ENCODE measurements around the gene GPR137.

Gene GPR137

GRCh38 chr11:64283092-64283491 is 2.6 kb upstream of the GPR137 start:
- POLR2A ChIA-PET, result interaction anchor here (1.3 to 8.5 kb wide), 4 partner anchors 12 to 40 kb away, joined by 3 to 81 read pairs (median 6); partner anchors contain the start of genes PRDX5 and TRMT112
- DNase-seq (ENCODE audit: extremely low spot score), result no peak
- TF ChIP-seq TARDBP (IDR thresholded peaks at IDR 0.05), result no peak
- TF ChIP-seq BHLHE40 (IDR thresholded peaks at IDR 0.05; ENCODE audit: borderline replicate concordance), result no peak
- no peak for TF ChIP-seq LEF1 (IDR thresholded peaks at IDR 0.05; ENCODE audit: borderline replicate concordance)
- TF ChIP-seq PKNOX1 (IDR thresholded peaks at IDR 0.05), result no peak
- CTCF ChIA-PET, result interaction anchor here (1.1 kb wide), 1 partner anchor 12 kb away, joined by 12 read pairs; no protein-coding TSS in a partner anchor

- ChIA-PET CTCF (interaction anchor here (0.5 to 1.5 kb wide), 4 partner anchors 13 to 71 kb away, joined by 3 to 8 read pairs (median 3); no protein-coding TSS in a partner anchor), POLR2A (interaction anchor here (1.0 to 8.5 kb wide), 10 partner anchors 11 to 381 kb away, joined by 3 to 81 read pairs (median 6); partner anchors contain the start of genes ESRRA, PRDX5 and TRMT112)
- DNase-seq (ENCODE audit: extremely low spot score), result peak; percentile 97
- no peak for TF ChIP-seq HDGF (IDR thresholded peaks at IDR 0.05; ENCODE audit: borderline replicate concordance)
- TF ChIP-seq PKNOX1 (IDR thresholded peaks at IDR 0.05), result peak; percentile 97
Measured at GRCh38 chr11:64284048-64284961, 1.3 kb upstream of the GPR137 start, which contains the start of gene BAD. BAD (minus strand) TSS chr11:64284665; CDS start chr11:64284368, 297 bp downstream.

GRCh38 chr11:64285885-64286800 is 495 bp downstream of the GPR137 start:
- DNase-seq (ENCODE audit: extremely low spot score), result no peak
- ChIA-PET CTCF (interaction anchor here (0.8 kb wide), 1 partner anchor 15 kb away, joined by 6 read pairs; no protein-coding TSS in a partner anchor), POLR2A (interaction anchor here (1.0 to 8.5 kb wide), 6 partner anchors 10 to 55 kb away, joined by 3 to 81 read pairs (median 7); partner anchors contain the start of gene ESRRA)
- TF ChIP-seq FOXK2 (IDR thresholded peaks at IDR 0.05), result no peak
- no peak for TF ChIP-seq BHLHE40 (IDR thresholded peaks at IDR 0.05; ENCODE audit: borderline replicate concordance)
- TF ChIP-seq ZNF384 (IDR thresholded peaks at IDR 0.05), result no peak
- no peak for TF ChIP-seq CTBP1 (IDR thresholded peaks at IDR 0.05; ENCODE audit: borderline replicate concordance)
- no peak for TF ChIP-seq FOXA1 (IDR thresholded peaks at IDR 0.05)
- no peak for TF ChIP-seq ELF4 (IDR thresholded peaks at IDR 0.05)
- no peak for TF ChIP-seq NFRKB (IDR thresholded peaks at IDR 0.05)
- no peak for TF ChIP-seq SUZ12 (IDR thresholded peaks at IDR 0.05)

GRCh38 chr11:64286801-64287159 is 1.1 kb downstream of the GPR137 start:
- no peak for DNase-seq (ENCODE audit: extremely low spot score)
- ChIA-PET POLR2A (interaction anchor here (1.0 to 8.5 kb wide), 2 partner anchors 11 to 16 kb away, joined by 3 to 81 read pairs; no protein-coding TSS in a partner anchor), CTCF (interaction anchor here (0.8 kb wide), 1 partner anchor 14 kb away, joined by 6 read pairs; no protein-coding TSS in a partner anchor)
- no peak for TF ChIP-seq HDGF (IDR thresholded peaks at IDR 0.05; ENCODE audit: borderline replicate concordance)
- no peak for TF ChIP-seq BHLHE40 (IDR thresholded peaks at IDR 0.05; ENCODE audit: borderline replicate concordance)
- TF ChIP-seq ELF4 (IDR thresholded peaks at IDR 0.05), result no peak
- no peak for TF ChIP-seq PKNOX1 (IDR thresholded peaks at IDR 0.05)

- POLR2A ChIA-PET, result interaction anchor here (1.4 to 8.5 kb wide), 2 partner anchors 17 to 30 kb away, joined by 3 to 81 read pairs; partner anchors contain the start of gene PRDX5
- CTCF ChIA-PET, result interaction anchor here (0.7 kb wide), 1 partner anchor 69 kb away, joined by 3 read pairs; no protein-coding TSS in a partner anchor
- TF ChIP-seq FOXA1 (IDR thresholded peaks at IDR 0.05), result no peak
- TF ChIP-seq LEF1 (IDR thresholded peaks at IDR 0.05; ENCODE audit: borderline replicate concordance), result no peak
- TF ChIP-seq HDGF (IDR thresholded peaks at IDR 0.05; ENCODE audit: borderline replicate concordance), result no peak
- TF ChIP-seq ELF4 (IDR thresholded peaks at IDR 0.05), result no peak
- TF ChIP-seq SUZ12 (IDR thresholded peaks at IDR 0.05), result no peak
- no peak for TF ChIP-seq NFRKB (IDR thresholded peaks at IDR 0.05)
- no peak for TF ChIP-seq SP1 (IDR thresholded peaks at IDR 0.05)
- no peak for TF ChIP-seq ZNF384 (IDR thresholded peaks at IDR 0.05)
- TF ChIP-seq ARNT (IDR thresholded peaks at IDR 0.05), result no peak
- no peak for TF ChIP-seq PKNOX1 (IDR thresholded peaks at IDR 0.05)
- TF ChIP-seq FOXM1 (IDR thresholded peaks at IDR 0.05; ENCODE audit: borderline replicate concordance), result no peak
- no peak for DNase-seq (ENCODE audit: extremely low spot score)
Measured at GRCh38 chr11:64287676-64288352, 2.2 kb downstream of the GPR137 start.

Data from HEK293T (cell line).